ENCODE results near the gene IGFBP4.

DNA sequence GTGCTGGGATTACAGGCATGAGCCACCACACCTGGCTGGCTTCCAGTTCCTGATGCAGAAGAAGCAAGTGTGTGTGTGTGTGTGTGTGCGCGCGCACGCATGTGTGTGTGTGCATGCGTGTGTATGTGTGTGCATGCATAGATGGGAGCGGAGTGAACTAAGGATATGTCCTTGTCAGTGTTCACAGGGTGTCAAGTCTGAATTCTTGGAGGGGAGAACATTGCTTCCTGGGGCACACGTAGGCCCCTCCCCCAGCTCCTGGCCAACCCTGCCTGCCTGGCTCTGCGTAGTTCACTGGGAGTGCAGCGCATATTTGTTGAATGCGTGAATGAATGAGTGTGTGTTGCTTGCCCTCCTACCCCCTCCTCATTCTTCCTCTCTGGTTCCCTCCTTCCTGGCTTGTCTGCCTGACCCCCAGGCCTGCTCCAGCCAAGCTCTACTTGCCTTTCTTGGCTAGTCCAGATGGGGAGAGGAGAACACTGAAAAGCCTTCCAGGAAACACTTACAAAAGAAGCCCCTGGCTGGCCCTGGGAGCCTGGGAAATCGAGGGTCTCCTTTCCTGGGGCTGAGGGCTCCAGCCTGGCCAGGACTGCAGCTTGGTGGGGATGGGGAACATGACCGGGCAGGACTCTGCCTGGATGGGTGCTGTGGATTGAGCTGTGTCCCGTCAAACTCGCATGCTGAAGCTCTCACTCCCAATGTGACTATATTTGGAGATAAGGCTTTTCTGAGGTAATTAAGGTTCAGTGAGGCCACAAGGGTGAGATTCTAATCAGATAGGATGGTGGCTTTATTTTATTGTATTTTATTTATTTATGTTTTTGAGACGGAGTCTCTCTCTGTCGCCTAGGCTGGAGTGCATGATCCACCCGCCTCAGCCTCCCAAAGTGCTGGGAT lies 27.9 kb downstream of the IGFBP4 start:
- TF ChIP-seq CTCF (IDR thresholded peaks at IDR 0.05) (no peak), POLR2A (IDR thresholded peaks at IDR 0.05) (no peak)
